ENCODE measurements around the gene RPS24. TPM values are rescaled to one million over a fixed set of nuclear protein-coding genes. Genes with fewer than 3 reads are reported as not detected.
"Not testable (repeated sequence)": the region's sequence is repeated elsewhere in the genome, so short reads cannot be mapped to it uniquely, and the experiment has no call there.

Gene RPS24
- total RNA-seq, 1 experiment from 2014 or later, result 9,576 TPM

DNA sequence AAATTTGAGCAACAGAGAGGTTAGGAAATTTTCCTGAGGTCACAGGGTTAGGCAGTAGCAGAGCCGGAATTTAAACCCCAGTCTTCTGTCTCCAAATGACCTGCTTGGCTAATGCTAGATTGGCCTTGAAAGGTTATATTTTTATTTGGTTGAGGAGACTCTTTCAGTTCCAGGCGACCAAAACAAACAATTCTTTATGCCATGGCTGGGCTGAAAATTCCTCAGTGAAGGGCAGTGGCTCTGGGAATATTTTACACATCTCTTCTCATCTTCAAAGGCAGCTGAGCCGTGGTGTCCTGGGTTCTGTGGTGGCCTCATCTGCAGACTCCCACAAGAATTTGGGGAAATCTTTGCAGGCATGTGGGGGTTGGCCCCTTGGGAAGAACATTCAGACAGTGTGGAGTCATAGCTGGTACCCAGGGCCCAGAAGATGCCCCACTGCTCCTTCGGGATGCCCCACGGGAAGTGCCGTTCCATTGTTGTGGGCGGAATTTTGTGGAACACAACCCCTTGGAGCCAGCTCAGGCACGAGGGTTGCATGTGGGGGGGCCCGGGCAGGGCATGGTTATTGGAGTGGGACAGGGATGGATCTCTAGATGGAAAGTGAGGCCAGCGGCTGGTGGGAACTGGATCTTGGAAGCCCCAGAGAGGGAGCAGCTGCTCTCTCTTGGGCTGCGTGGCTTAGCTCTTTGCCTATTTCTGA lies 33.2 kb downstream of the RPS24 start:
- H3K36me3 ChIP-seq (ENCODE audit: low read depth, low read length), result no peaks in the 10 kb centered on the region
- no peak overlapping the region for H3K9ac ChIP-seq (ENCODE audit: low read length)
- peaks cover 5% of the 10 kb centered on the region; the same call in 1 of the 2 replicates for H3K4me1 ChIP-seq (ENCODE audit: insufficient read depth, low read length)
- H3K27ac ChIP-seq (ENCODE audit: low read length), result no peak overlapping the region
- intact Hi-C loops (cut with micrococcal nuclease), result no loop called here
- H3K79me2 ChIP-seq (ENCODE audit: low read length), result no peaks in the 10 kb centered on the region
- ATAC-seq, result no peak
- ChIA-PET CTCF (no interaction called here), POLR2A (ENCODE audit: unreplicated experiment) (no interaction called here)
- DNase-seq, result no peak
- H3K4me3 ChIP-seq (ENCODE audit: low read length), result no peak overlapping the region
- H3F3A ChIP-seq (ENCODE audit: low read length, unreplicated experiment), result no peaks in the 10 kb centered on the region
- BruUV-seq (replicated peaks), result no TSS peak
- TF ChIP-seq, protein P1, sequence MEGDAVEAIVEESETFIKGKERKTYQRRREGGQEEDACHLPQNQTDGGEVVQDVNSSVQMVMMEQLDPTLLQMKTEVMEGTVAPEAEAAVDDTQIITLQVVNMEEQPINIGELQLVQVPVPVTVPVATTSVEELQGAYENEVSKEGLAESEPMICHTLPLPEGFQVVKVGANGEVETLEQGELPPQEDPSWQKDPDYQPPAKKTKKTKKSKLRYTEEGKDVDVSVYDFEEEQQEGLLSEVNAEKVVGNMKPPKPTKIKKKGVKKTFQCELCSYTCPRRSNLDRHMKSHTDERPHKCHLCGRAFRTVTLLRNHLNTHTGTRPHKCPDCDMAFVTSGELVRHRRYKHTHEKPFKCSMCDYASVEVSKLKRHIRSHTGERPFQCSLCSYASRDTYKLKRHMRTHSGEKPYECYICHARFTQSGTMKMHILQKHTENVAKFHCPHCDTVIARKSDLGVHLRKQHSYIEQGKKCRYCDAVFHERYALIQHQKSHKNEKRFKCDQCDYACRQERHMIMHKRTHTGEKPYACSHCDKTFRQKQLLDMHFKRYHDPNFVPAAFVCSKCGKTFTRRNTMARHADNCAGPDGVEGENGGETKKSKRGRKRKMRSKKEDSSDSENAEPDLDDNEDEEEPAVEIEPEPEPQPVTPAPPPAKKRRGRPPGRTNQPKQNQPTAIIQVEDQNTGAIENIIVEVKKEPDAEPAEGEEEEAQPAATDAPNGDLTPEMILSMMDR (conservative IDR thresholded peaks at IDR 0.05; ENCODE audit: low read depth, low read length), result no peak
- TF ChIP-seq EZH2 (IDR thresholded peaks at IDR 0.05; ENCODE audit: low read length, unreplicated experiment) (no peak), EZH2phosphoT487 (IDR thresholded peaks at IDR 0.05; ENCODE audit: borderline replicate concordance, low read length) (no peak)
- no peaks in the 10 kb centered on the region for H4K20me1 ChIP-seq (ENCODE audit: low read length)
- H3K9me2 ChIP-seq (replicated peaks; ENCODE audit: low read length), result 0 out of 2 replicates have a peak, but pooled peaks cover 3% of the 10 kb centered on the region
- no peak overlapping the region for H2AFZ ChIP-seq (ENCODE audit: low read length)
- no peaks in the 10 kb centered on the region for H3K27me3 ChIP-seq (ENCODE audit: low read length)
- no peak overlapping the region for H3K4me2 ChIP-seq (ENCODE audit: low read length)
- no peaks in the 10 kb centered on the region for H3K9me3 ChIP-seq (ENCODE audit: low read length)

DNA sequence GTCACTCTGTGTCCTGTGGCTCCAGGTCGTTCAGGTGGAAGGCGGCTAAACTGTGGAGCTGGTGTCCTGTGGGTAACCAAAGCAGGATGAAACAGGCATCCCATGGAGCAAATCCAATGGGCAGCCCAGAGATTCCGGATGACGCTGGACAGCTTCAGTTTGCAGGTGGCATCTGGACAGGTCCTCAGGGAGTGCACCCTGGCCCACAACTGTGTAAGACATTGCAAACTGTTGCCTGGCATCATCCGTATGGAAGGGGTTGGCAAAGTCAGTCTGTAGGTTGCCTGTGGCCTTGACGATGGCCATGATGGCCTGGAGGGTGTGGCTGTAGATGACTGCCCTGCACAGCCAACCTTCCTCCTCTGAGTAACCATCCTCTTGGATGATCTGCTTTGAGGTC lies 35.5 kb downstream of the RPS24 start:
- TF ChIP-seq EZH2 (IDR thresholded peaks at IDR 0.05; ENCODE audit: low read length, unreplicated experiment), result no peak
- TF ChIP-seq, protein P1 (conservative IDR thresholded peaks at IDR 0.05; ENCODE audit: low read depth, low read length), result no peak
- TF ChIP-seq EZH2phosphoT487 (IDR thresholded peaks at IDR 0.05; ENCODE audit: borderline replicate concordance, low read length), result no peak
- CTCF ChIA-PET, result no interaction called here
- intact Hi-C loops (cut with micrococcal nuclease), result no loop called here

DNA sequence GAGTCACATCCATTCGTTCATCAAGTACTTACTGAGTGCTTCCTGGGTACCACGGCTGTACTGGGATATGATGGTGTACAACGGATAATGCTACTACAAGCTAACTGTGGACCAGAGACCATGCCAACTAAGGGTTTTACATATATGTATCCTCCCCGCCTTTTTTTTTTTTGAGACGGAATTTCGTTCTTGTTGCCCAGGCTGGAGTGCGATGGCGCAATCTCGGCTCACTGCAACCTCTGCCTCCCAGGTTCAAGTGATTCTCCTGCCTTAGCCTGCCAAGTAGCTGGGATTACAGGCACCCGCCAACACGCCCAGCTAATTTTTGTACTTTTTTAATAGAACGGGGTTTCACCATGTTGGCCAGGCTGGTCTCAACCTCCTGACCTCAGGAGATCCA lies 36.4 kb downstream of the RPS24 start:
- H3K27ac ChIP-seq (ENCODE audit: low read length); H3K9me3 ChIP-seq (ENCODE audit: low read length); H3K79me2 ChIP-seq (ENCODE audit: low read length); H3K36me3 ChIP-seq (ENCODE audit: low read depth, low read length); H3F3A ChIP-seq (ENCODE audit: low read length, unreplicated experiment); H2AFZ ChIP-seq (ENCODE audit: low read length); ATAC-seq; DNase-seq; H3K4me1 ChIP-seq (ENCODE audit: insufficient read depth, low read length); H3K9me2 ChIP-seq (replicated peaks; ENCODE audit: low read length); CTCF ChIA-PET; H3K27me3 ChIP-seq (ENCODE audit: low read length); BruUV-seq (replicated peaks); H3K9ac ChIP-seq (ENCODE audit: low read length); H4K20me1 ChIP-seq (ENCODE audit: low read length); H3K4me2 ChIP-seq (ENCODE audit: low read length); POLR2A ChIA-PET (ENCODE audit: unreplicated experiment); intact Hi-C loops (cut with micrococcal nuclease); H3K4me3 ChIP-seq (ENCODE audit: low read length): not testable (repeated sequence)

More for the DNA sequence above, 35.5 kb downstream of the RPS24 start:
- H3K36me3 ChIP-seq (ENCODE audit: low read depth, low read length), result no peaks in the 10 kb centered on the region
- H3K27ac ChIP-seq (ENCODE audit: low read length), result no peak overlapping the region
- H3K79me2 ChIP-seq (ENCODE audit: low read length), result no peaks in the 10 kb centered on the region
- ATAC-seq, result no peak
- H2AFZ ChIP-seq (ENCODE audit: low read length), result no peak overlapping the region
- peaks cover 5% of the 10 kb centered on the region; the same call in 1 of the 2 replicates for H3K4me1 ChIP-seq (ENCODE audit: insufficient read depth, low read length)
- H3K9me3 ChIP-seq (ENCODE audit: low read length), result no peaks in the 10 kb centered on the region
- no peaks in the 10 kb centered on the region for H3K9me2 ChIP-seq (replicated peaks; ENCODE audit: low read length)
- H3F3A ChIP-seq (ENCODE audit: low read length, unreplicated experiment), result no peaks in the 10 kb centered on the region
- H3K9ac ChIP-seq (ENCODE audit: low read length), result no peak overlapping the region
- DNase-seq, result no peak
- no peak overlapping the region for H3K4me3 ChIP-seq (ENCODE audit: low read length)
- no peaks in the 10 kb centered on the region for H4K20me1 ChIP-seq (ENCODE audit: low read length)
- H3K27me3 ChIP-seq (ENCODE audit: low read length), result no peaks in the 10 kb centered on the region
- POLR2A ChIA-PET (ENCODE audit: unreplicated experiment), result no interaction called here
- H3K4me2 ChIP-seq (ENCODE audit: low read length), result no peak overlapping the region
- no TSS peak for BruUV-seq (replicated peaks)

Data from PC-3 (cell line).